ENCODE measurements around the gene FIS1. TPM values are rescaled to one million over a fixed set of nuclear protein-coding genes. Genes with fewer than 3 reads are reported as not detected.

The FIS1 gene
- total and polyA plus RNA-seq, 2 experiments from 2014 or later, result 130 to 131 TPM

GRCh38 chr7:101288439-101288838 lies 43.6 kb upstream of the FIS1 start:
- H3K9me2 ChIP-seq (ENCODE audit: insufficient read depth), result no peaks in the 10 kb centered on the region
- no peaks in the 10 kb centered on the region; the same call in none of the 2 replicates for H3F3A ChIP-seq (replicated peaks; ENCODE audit: low read depth)
- TF ChIP-seq EZH2 (IDR thresholded peaks at IDR 0.05; ENCODE audit: low read depth, unreplicated experiment) (no peak), NANOG (IDR thresholded peaks at IDR 0.05; ENCODE audit: borderline replicate concordance) (no peak), POLR2AphosphoS5 (IDR thresholded peaks at IDR 0.05; ENCODE audit: low read depth) (no peak), EZH2phosphoT487 (IDR thresholded peaks at IDR 0.05; ENCODE audit: unreplicated experiment) (no peak), REST (IDR thresholded peaks at IDR 0.05; ENCODE audit: unreplicated experiment) (no peak), JUNB (IDR thresholded peaks at IDR 0.05; ENCODE audit: unreplicated experiment) (no peak)
- H3K4me2 ChIP-seq, result 0 out of 2 replicates have a peak overlapping the region, but pooled peaks have one; percentile 27
- DNase-seq (ENCODE audit: low spot score), result no peak
- H3K27me3 ChIP-seq (ENCODE audit: insufficient read depth), result no peaks in the 10 kb centered on the region
- H4K20me1 ChIP-seq (replicated peaks; ENCODE audit: insufficient read depth), result no peaks in the 10 kb centered on the region
- H2AFZ ChIP-seq, result no peak overlapping the region
- peak overlapping the region; percentile 22 for H3K4me3 ChIP-seq
- H3K79me2 ChIP-seq (replicated peaks; ENCODE audit: insufficient read depth), result peaks cover 6% of the 10 kb centered on the region
- ATAC-seq, result no peak
- Mint-ChIP-seq H3K27ac (no peak overlapping the region), H3K9me3 (no peaks in the 10 kb centered on the region), H3K27me3 (ENCODE audit: insufficient read depth, low read depth, poor library complexity) (peaks cover 20% of the 10 kb centered on the region), H3K4me1 (peaks cover 49% of the 10 kb centered on the region), H3K36me3 (ENCODE audit: low read depth) (peaks cover 35% of the 10 kb centered on the region), H3K4me3 (peak overlapping the region; percentile 64)
- H3K4me1 ChIP-seq (ENCODE audit: insufficient read depth), result peaks cover 17% of the 10 kb centered on the region
- no peak overlapping the region for H3K27ac ChIP-seq (ENCODE audit: low read depth)
- H3K36me3 ChIP-seq (ENCODE audit: insufficient read depth), result no peaks in the 10 kb centered on the region; the same call in 1 of the 2 replicates

- Histone ChIP-seq H3K4me3 (no peak overlapping the region), H3K27me3 (ENCODE audit: insufficient read depth) (no peaks in the 10 kb centered on the region), H3F3A (replicated peaks; ENCODE audit: low read depth) (no peaks in the 10 kb centered on the region), H3K4me2 (no peak overlapping the region), H2AFZ (no peak overlapping the region), H3K4me1 (ENCODE audit: insufficient read depth) (peaks cover 4% of the 10 kb centered on the region), H4K20me1 (replicated peaks; ENCODE audit: insufficient read depth) (no peaks in the 10 kb centered on the region), H3K36me3 (ENCODE audit: insufficient read depth) (no peaks in the 10 kb centered on the region; the same call in 1 of the 2 replicates), H3K79me2 (replicated peaks; ENCODE audit: insufficient read depth) (peaks cover 6% of the 10 kb centered on the region), H3K9me2 (ENCODE audit: insufficient read depth) (no peaks in the 10 kb centered on the region), H3K27ac (ENCODE audit: low read depth) (no peak overlapping the region)
- H3K4me1 Mint-ChIP-seq, result peaks cover 47% of the 10 kb centered on the region
- peaks cover 24% of the 10 kb centered on the region for H3K27me3 Mint-ChIP-seq (ENCODE audit: insufficient read depth, low read depth, poor library complexity)
- H3K4me3 Mint-ChIP-seq, result no peak overlapping the region; the same call in 2 of the 3 replicates
- ATAC-seq (no peak), DNase-seq (ENCODE audit: low spot score) (no peak)
- no peak overlapping the region for H3K27ac Mint-ChIP-seq
- no peaks in the 10 kb centered on the region; the same call in 2 of the 3 replicates for H3K9me3 Mint-ChIP-seq
- peaks cover 44% of the 10 kb centered on the region for H3K36me3 Mint-ChIP-seq (ENCODE audit: low read depth)
- no peak for TF ChIP-seq ZNF114 (CRISPR knock-in tag; IDR thresholded peaks at IDR 0.05)
- no peak for TF ChIP-seq ZNF462 (CRISPR knock-in tag; IDR thresholded peaks at IDR 0.05)
- TF ChIP-seq POLR2AphosphoS5 (IDR thresholded peaks at IDR 0.05; ENCODE audit: low read depth), result no peak
- no peak for TF ChIP-seq EZH2 (IDR thresholded peaks at IDR 0.05; ENCODE audit: low read depth, unreplicated experiment)
- TF ChIP-seq EZH2phosphoT487 (IDR thresholded peaks at IDR 0.05; ENCODE audit: unreplicated experiment), result no peak
- no peak for TF ChIP-seq ZNF331 (CRISPR knock-in tag; IDR thresholded peaks at IDR 0.05; ENCODE audit: low read depth)
- no peak for TF ChIP-seq ETS1 (IDR thresholded peaks at IDR 0.05)
- no peak for TF ChIP-seq JUNB (IDR thresholded peaks at IDR 0.05; ENCODE audit: unreplicated experiment)
- TF ChIP-seq NANOG (IDR thresholded peaks at IDR 0.05; ENCODE audit: borderline replicate concordance), result no peak
Measured at GRCh38 chr7:101287032-101287431, 42.2 kb upstream of the FIS1 start.
